Measurements from ENCODE around the gene GCSH. TPM values are rescaled to one million over a fixed set of nuclear protein-coding genes. Genes with fewer than 3 reads are reported as not detected.

The GCSH gene
- polyA plus RNA-seq, 3 donors, result 0.77 to 2.0 (median 1.0) TPM

GRCh38 chr16:81067166-81067565 lies 29.0 kb downstream of the GCSH start:
- H3K4me1 Mint-ChIP-seq, result peaks cover 7% of the 10 kb centered on the region
- no CpG with 5 or more reads among the region's 1 CpG for WGBS (ENCODE audit: insufficient coverage)
- no peak for TF ChIP-seq CTCF (IDR thresholded peaks at IDR 0.05)
- Histone ChIP-seq H3K36me3 (replicated peaks in 1 of 2; ENCODE audit: control insufficient read depth in 1 of 2, insufficient read depth in 2 of 2, low read length in 2 of 2) (no peaks in the 10 kb centered on the region), H3K79me2 (ENCODE audit: insufficient read depth, low read length) (no peaks in the 10 kb centered on the region), H3K27ac (ENCODE audit: low read depth in 1 of 2, low read length in 2 of 2) (no peak overlapping the region), H3K4me3 (replicated peaks in 1 of 3; ENCODE audit: low read depth in 2 of 3, low read length in 3 of 3) (no peak overlapping the region), H3K4me2 (replicated peaks; ENCODE audit: extremely low read depth, low read length, poor library complexity, severe bottlenecking) (no peak overlapping the region), H3K27me3 (ENCODE audit: control insufficient read depth in 2 of 2, insufficient read depth in 2 of 2, low read length in 2 of 2) (no peaks in the 10 kb centered on the region), H4K20me1 (ENCODE audit: insufficient read depth, low read length) (no peaks in the 10 kb centered on the region), H3K9ac (ENCODE audit: insufficient read depth, low read length, poor library complexity, severe bottlenecking) (no peak overlapping the region), H3K9me3 (replicated peaks in 1 of 2; ENCODE audit: control insufficient read depth in 1 of 2, insufficient read depth in 1 of 2, low read length in 2 of 2) (no peaks in the 10 kb centered on the region), H3K4me1 (ENCODE audit: control insufficient read depth in 1 of 2, insufficient read depth in 2 of 2, low read length in 2 of 2) (no peaks in the 10 kb centered on the region), H2AFZ (ENCODE audit: insufficient read depth, low read depth, low read length, poor library complexity, severe bottlenecking) (no peak overlapping the region)
- no peak for DNase-seq
- H3K27ac Mint-ChIP-seq, result no peak overlapping the region
- no peaks in the 10 kb centered on the region for H3K27me3 Mint-ChIP-seq (ENCODE audit: low read depth in 3 of 3)
- no peaks in the 10 kb centered on the region for H3K36me3 Mint-ChIP-seq
- H3K9me3 Mint-ChIP-seq, result peaks cover 0 to 3% (median 0%) of the 10 kb centered on the region in 7 donors
- H3K4me3 Mint-ChIP-seq, result no peak overlapping the region
- intact Hi-C loops (cut with micrococcal nuclease), result no loop called here

- H3K9ac ChIP-seq (ENCODE audit: insufficient read depth, low read length, poor library complexity, severe bottlenecking), result no peak overlapping the region
- no peak overlapping the region for H3K27ac Mint-ChIP-seq
- H3K4me2 ChIP-seq (replicated peaks; ENCODE audit: extremely low read depth, low read length, poor library complexity, severe bottlenecking), result no peak overlapping the region
- H3K9me3 Mint-ChIP-seq, result peaks cover 0 to 3% (median 0%) of the 10 kb centered on the region in 7 donors
- H3K9me3 ChIP-seq (replicated peaks in 1 of 2; ENCODE audit: control insufficient read depth in 1 of 2, insufficient read depth in 1 of 2, low read length in 2 of 2), result no peaks in the 10 kb centered on the region
- H3K79me2 ChIP-seq (ENCODE audit: insufficient read depth, low read length), result no peaks in the 10 kb centered on the region
- H2AFZ ChIP-seq (ENCODE audit: insufficient read depth, low read depth, low read length, poor library complexity, severe bottlenecking), result no peak overlapping the region
- no peak overlapping the region for H3K4me3 ChIP-seq (replicated peaks in 1 of 3; ENCODE audit: low read depth in 2 of 3, low read length in 3 of 3)
- no peak overlapping the region for H3K27ac ChIP-seq (ENCODE audit: low read depth in 1 of 2, low read length in 2 of 2)
- H3K27me3 Mint-ChIP-seq (ENCODE audit: low read depth in 3 of 3), result no peaks in the 10 kb centered on the region
- peaks cover 3% of the 10 kb centered on the region for H3K4me1 Mint-ChIP-seq
- no peaks in the 10 kb centered on the region for H3K36me3 Mint-ChIP-seq
- H3K4me1 ChIP-seq (ENCODE audit: control insufficient read depth in 1 of 2, insufficient read depth in 2 of 2, low read length in 2 of 2), result no peaks in the 10 kb centered on the region
- intact Hi-C loops (cut with micrococcal nuclease), result no loop called here
- 100% methylated on average over 1 of the region's 4 CpGs for whole genome bisulfite sequencing (ENCODE audit: insufficient coverage)
- no peak for DNase-seq
- H3K36me3 ChIP-seq (replicated peaks in 1 of 2; ENCODE audit: control insufficient read depth in 1 of 2, insufficient read depth in 2 of 2, low read length in 2 of 2), result no peaks in the 10 kb centered on the region
- no peak for TF ChIP-seq CTCF (IDR thresholded peaks at IDR 0.05)
- H3K27me3 ChIP-seq (ENCODE audit: control insufficient read depth in 2 of 2, insufficient read depth in 2 of 2, low read length in 2 of 2), result no peaks in the 10 kb centered on the region
- H4K20me1 ChIP-seq (ENCODE audit: insufficient read depth, low read length), result no peaks in the 10 kb centered on the region
- H3K4me3 Mint-ChIP-seq, result no peak overlapping the region
These were observed 29.5 kb downstream of the GCSH start for GRCh38 chr16:81066681-81067080.

All from CD14-positive monocyte (primary cell).